ENCODE results near the gene XRCC6.

DNA sequence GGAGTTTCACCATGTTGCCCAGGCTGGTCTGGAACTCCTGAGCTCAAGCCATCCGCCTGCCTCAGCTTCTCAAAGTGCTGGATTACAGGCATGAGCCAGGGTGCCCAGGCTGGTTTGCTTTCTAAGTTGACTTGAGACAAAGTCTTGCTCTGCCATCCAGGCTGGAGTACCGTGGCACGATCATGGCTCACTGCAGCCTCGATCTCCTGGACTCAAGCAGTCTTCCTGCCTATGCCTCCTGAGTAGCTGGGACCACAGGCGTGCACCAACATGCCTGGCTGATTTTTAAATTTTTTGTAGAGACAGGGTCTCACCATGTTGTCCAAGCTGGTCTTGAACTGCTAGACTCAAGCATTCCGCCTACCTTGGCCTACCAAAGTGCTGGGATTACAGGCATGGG lies 36.6 kb downstream of the XRCC6 start:
- TF ChIP-seq, protein P1, sequence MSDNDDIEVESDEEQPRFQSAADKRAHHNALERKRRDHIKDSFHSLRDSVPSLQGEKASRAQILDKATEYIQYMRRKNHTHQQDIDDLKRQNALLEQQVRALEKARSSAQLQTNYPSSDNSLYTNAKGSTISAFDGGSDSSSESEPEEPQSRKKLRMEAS (IDR thresholded peaks at IDR 0.05) = no peak
- TF ChIP-seq, protein P2, sequence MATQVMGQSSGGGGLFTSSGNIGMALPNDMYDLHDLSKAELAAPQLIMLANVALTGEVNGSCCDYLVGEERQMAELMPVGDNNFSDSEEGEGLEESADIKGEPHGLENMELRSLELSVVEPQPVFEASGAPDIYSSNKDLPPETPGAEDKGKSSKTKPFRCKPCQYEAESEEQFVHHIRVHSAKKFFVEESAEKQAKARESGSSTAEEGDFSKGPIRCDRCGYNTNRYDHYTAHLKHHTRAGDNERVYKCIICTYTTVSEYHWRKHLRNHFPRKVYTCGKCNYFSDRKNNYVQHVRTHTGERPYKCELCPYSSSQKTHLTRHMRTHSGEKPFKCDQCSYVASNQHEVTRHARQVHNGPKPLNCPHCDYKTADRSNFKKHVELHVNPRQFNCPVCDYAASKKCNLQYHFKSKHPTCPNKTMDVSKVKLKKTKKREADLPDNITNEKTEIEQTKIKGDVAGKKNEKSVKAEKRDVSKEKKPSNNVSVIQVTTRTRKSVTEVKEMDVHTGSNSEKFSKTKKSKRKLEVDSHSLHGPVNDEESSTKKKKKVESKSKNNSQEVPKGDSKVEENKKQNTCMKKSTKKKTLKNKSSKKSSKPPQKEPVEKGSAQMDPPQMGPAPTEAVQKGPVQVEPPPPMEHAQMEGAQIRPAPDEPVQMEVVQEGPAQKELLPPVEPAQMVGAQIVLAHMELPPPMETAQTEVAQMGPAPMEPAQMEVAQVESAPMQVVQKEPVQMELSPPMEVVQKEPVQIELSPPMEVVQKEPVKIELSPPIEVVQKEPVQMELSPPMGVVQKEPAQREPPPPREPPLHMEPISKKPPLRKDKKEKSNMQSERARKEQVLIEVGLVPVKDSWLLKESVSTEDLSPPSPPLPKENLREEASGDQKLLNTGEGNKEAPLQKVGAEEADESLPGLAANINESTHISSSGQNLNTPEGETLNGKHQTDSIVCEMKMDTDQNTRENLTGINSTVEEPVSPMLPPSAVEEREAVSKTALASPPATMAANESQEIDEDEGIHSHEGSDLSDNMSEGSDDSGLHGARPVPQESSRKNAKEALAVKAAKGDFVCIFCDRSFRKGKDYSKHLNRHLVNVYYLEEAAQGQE (IDR thresholded peaks at IDR 0.05; ENCODE audit: low read depth) = no peak
- TF ChIP-seq EP300 (IDR thresholded peaks at IDR 0.05; ENCODE audit: borderline replicate concordance) = no peak
- TF ChIP-seq CREB1 (IDR thresholded peaks at IDR 0.05; ENCODE audit: low read depth) = no peak
- no peak for TF ChIP-seq RAD21 (IDR thresholded peaks at IDR 0.05; ENCODE audit: low read depth)
- no peak for TF ChIP-seq TCF12 (IDR thresholded peaks at IDR 0.05; ENCODE audit: low read depth)
- no peak for TF ChIP-seq FOXM1 (IDR thresholded peaks at IDR 0.05; ENCODE audit: borderline replicate concordance, low read depth)
- TF ChIP-seq, protein P3, sequence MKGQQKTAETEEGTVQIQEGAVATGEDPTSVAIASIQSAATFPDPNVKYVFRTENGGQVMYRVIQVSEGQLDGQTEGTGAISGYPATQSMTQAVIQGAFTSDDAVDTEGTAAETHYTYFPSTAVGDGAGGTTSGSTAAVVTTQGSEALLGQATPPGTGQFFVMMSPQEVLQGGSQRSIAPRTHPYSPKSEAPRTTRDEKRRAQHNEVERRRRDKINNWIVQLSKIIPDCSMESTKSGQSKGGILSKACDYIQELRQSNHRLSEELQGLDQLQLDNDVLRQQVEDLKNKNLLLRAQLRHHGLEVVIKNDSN (IDR thresholded peaks at IDR 0.05) = no peak
- no peak for TF ChIP-seq CEBPB (IDR thresholded peaks at IDR 0.05)
- no peak for TF ChIP-seq YY1 (IDR thresholded peaks at IDR 0.05; ENCODE audit: low read depth)
- TF ChIP-seq TEAD4 (IDR thresholded peaks at IDR 0.05) = no peak
- TF ChIP-seq TAF1 (IDR thresholded peaks at IDR 0.05; ENCODE audit: low read depth) = no peak
